GM18508 (cell line): ENCODE data around the gene FAM107B.

Experiments
- ATAC-seq: cut with Tn5 transposase; IDR thresholded peaks from one replicate; pipeline ENCODE4 v1.9.1; 2021; ENCODE audit warnings: moderate number of reproducible peaks; ENCODE audit not compliant: insufficient read depth, unreplicated experiment

Gene FAM107B

DNA sequence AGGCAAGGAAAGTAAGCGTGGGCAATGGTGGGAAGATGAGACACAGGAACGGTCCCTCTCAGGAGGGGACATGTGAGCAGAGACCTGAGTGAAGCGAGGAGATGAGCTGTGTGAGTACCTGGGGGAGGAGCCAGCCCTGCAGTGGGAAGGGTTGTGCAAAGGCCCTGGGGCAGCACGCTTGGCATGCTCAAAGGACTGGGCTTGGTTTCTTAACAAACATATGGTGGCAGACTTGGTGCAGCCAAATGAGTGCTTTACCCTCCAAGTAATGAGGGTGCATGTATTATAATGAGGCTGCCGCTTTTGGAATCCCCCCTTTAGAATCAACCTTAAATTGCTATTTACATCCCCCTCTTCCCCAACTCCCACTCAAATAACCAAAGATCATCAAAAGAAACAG is 291.3 kb downstream of the FAM107B start:
- ATAC-seq, result no peak

DNA sequence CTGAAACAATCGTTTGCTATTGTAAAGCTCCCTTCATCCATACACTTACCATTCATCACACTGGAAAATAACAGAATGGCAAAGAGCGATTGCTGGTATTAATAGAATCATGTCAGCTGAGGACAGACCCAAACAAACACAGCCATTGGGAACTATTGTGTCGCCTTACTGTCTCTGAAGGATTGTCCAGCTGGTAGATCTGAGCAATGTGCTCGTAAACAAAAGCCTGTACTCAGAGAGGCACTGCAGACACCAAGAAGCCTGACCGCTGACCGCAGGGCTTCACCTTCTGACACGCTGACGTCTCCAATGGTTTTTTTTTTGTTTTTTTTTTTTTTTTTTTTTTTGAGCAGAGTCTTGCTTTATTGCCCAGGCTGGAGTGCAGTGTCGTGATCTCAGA is 292.9 kb downstream of the FAM107B start:
- no peak for ATAC-seq

DNA sequence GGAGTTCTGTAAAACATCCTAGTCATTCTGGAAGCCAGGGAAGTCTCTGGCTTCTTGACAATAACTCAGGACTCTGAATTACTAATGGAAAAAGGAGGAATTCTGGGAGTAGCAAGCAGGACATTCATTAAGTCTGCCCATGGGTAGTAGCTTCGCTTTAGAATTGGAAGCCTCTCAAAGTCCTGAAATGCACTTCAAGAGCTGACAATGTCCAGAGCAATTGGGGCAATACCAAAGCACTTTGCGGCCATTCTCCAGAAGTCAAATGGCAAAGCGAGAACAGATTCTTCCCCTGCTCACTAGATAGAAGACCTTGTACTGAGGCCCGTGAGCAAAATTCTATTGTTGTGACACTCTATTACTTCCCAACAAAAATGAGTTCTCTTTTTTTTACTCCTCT is 293.7 kb downstream of the FAM107B start:
- ATAC-seq, result no peak

DNA sequence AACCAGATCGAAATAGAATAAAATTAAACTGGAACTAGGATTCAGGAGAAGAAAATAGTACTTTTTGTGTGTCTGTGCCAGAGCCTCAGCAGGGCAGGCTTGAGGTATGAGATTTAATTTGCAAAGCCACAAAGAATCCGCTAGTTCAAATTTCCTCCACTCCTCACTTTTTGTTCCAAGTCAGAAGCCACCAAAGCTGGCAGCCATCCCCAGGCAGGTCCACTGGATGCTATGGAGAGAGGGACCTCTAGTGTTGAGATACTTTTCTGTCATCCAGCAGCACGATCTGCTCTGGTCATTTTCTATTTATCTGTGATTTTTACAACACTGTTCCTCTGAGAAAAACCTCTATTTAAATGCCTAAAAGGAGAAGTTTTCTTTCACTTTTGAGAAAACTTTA is 296.1 kb downstream of the FAM107B start:
- ATAC-seq, result no peak

DNA sequence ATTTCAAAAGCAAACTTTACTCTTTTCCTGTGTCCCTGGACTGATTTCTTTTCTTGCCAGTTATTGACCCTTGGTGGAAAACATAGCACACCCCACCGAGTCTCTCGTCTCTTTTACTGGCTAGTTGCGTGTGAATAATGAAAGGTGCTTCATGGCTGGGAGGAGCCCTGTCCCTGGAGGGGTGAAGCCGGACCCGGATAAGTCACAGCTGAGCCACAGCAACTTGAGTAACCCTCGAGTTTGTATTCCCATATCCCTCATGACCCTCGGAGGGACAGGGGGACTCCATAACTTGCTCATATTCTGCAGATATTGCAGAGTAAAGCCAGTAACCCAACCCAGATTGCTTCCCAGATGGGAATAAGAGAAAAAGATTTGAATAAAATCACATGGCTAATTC is 296.5 kb downstream of the FAM107B start:
- no peak for ATAC-seq

DNA sequence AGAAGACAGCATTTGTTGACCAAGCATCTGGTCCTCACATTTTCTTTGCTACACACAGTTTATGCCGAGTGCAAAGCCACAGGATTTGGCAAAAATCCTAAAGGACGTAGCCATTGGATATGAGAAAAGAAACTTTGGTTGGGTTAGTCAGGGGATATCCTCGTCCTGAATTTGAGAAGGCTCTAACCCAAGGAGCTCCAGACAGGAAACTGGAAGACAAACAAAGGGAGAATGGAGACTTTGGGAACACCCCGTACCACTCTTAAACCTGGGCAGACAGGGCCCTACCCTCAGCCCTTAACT is 297.3 kb downstream of the FAM107B start:
- no peak for ATAC-seq

DNA sequence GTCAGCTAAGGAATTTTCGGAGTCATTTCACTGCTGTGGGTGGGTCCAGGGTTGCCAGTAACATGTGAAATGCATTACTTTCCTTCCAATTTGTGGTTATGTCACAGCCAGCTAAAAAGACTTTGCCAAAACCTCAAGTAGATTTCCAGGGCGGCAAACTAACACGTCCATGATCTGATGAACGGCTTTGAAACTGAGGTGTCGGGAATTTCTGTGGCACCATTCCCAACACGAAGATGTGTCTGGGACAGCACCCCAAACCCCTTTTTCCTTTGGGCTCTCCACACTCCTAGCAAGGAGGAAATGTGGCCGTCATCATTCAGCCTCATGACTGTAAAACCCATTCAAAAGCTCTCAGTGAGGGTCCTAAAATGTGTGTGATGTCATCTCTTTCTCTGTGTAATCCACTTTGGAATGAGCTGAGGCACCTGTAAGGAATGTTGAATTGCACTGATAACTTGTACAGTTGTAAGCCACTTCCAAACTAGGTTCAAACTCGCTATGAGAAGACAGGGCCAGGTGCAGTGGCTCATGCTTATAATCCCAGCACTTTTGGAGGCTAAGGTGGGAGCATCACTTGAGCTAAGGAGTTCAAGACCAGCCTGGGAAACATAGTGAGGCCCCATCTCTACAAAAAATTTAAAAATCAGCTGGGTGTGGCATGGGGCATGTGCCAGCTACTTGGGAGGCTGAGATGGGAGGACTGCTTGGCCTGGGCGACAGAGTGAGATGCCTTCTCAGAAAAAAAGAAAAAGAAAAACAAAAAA is 297.9 kb downstream of the FAM107B start:
- ATAC-seq, result no peak

DNA sequence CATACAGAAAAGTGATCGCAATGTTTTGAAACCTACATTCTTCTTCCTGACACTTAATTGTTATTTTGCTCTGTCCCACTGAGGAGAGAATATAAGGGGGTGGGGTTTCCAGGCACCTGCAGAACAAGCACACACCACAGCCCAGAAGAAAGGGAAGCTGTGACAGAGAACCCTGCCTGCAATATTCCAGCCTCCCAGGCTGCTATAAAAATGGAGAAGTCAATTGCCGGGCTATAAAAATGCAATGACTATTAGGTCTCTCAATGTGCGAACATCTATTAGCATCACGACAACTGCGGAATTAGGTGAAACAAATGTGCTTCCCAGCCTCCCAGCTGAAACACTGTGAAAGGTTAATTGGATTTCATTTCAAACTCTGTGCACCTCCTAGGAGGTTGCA is 298.7 kb downstream of the FAM107B start:
- no peak for ATAC-seq

DNA sequence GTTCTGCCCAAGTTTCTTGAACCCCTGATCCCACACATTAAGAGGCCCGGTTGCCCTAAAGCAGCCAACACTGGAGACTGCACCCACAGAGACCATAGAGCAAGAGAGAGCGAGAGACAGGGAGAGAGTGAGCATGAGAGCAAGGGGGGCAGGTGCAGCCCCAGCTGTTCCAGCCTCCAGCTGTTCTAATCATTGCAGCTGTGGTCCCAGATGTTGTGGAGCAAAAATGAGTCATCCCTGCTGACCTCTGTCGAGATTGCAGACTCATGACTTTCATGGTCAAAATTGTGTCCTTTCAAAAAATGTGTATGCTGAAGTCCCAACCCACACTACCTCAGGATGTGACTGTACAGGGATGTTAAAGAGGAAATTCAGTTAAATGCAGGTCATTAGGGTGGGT is 300.0 kb downstream of the FAM107B start:
- no peak for ATAC-seq

DNA sequence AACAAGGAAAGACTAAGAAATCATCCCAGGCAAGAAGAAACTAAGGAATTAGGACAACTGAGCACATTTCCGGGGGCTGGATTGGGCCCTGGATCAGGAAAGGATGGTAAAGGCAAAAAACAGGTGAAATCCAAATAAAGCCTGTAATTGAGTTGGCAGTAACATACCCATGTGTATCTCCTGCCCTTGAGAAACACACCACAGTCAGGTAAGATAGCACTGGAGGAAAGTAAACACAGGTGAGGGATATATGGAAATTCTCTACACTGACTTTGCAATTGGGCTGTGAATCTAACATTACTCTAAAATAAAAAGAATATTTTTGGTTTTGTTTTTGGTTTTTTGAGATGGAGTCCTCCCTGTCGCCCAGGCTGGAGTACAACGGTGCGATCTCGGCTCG is 303.8 kb downstream of the FAM107B start:
- no peak for ATAC-seq

DNA sequence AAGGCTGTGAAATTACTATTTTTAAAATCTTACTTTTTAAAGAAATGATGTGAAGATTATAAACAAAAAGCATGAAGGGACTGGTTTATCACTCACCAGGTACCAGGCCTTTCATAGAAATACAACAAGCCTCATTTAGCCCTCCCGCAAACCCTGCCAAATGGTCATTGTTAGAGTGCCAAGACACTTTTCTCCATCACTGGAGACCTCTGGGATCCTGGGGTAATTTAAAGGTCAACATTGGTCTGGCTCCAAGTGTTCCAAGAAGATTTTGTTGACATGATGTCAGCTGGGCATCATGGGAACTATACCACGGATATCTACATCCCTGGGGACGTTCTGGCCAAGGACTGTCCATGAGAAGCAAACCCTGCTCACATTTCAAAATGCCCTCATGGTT is 306.0 kb downstream of the FAM107B start:
- no peak for ATAC-seq
